ENCODE results near the gene GRHPR.

GRHPR gene

GRCh38 chr9:37381094-37381741, 41.3 kb upstream of the GRHPR start:
- ATAC-seq, result no peak

DNA sequence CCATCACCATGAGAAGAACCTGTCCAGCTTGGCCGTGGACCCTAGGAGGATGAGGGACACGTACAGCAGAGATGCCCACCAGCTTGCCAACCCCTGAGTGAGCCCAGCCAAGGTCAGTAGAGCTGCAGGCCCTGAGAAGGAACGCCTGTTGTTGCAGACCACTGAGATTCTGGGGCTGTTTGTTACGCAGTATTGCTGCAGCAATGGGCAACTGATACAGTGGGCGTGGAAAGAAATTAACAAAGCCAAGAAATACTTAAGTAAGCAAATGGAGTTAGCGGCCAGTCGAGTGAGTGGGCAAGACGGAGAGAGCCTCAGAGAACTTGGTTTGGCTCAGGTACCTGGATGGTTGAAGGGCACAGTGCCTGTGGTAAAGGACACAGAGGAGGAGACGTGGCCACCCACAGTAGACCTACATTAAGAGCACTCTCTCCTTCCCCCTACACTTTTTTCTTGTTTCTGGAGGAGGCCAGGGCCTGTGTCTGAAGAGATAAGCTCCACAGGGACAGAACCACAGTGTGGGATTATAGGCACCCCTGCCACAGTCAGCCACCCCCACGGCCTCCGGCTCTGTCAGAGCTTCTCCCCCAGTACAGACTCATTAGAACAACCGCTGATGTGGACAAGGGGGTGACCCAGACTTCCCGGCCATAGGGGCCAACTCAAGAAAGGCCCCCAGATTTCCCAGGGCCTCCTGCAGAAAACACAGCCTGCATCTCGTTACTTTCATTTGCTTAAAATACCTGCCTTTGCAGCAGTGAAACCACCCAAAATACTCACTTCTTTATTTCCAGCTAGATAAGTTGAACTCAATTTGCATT, 40.1 kb upstream of the GRHPR start:
- TF ChIP-seq, protein P1, sequence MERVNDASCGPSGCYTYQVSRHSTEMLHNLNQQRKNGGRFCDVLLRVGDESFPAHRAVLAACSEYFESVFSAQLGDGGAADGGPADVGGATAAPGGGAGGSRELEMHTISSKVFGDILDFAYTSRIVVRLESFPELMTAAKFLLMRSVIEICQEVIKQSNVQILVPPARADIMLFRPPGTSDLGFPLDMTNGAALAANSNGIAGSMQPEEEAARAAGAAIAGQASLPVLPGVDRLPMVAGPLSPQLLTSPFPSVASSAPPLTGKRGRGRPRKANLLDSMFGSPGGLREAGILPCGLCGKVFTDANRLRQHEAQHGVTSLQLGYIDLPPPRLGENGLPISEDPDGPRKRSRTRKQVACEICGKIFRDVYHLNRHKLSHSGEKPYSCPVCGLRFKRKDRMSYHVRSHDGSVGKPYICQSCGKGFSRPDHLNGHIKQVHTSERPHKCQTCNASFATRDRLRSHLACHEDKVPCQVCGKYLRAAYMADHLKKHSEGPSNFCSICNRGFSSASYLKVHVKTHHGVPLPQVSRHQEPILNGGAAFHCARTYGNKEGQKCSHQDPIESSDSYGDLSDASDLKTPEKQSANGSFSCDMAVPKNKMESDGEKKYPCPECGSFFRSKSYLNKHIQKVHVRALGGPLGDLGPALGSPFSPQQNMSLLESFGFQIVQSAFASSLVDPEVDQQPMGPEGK (CRISPR knock-in tag; IDR thresholded peaks at IDR 0.05; ENCODE audit: borderline replicate concordance), result no peak
- TF ChIP-seq ZNF8 (CRISPR knock-in tag; IDR thresholded peaks at IDR 0.05) (no peak), OSR1 (CRISPR knock-in tag; IDR thresholded peaks at IDR 0.05) (no peak), BACH2 (CRISPR knock-in tag; IDR thresholded peaks at IDR 0.05; ENCODE audit: borderline replicate concordance) (no peak), TCF4 (CRISPR knock-in tag; IDR thresholded peaks at IDR 0.05; ENCODE audit: borderline replicate concordance) (no peak), ZC3H10 (CRISPR knock-in tag; IDR thresholded peaks at IDR 0.05) (no peak), CSDC2 (CRISPR knock-in tag; IDR thresholded peaks at IDR 0.05) (no peak), TSHZ2 (CRISPR knock-in tag; IDR thresholded peaks at IDR 0.05) (no peak), TOX (CRISPR knock-in tag; IDR thresholded peaks at IDR 0.05; ENCODE audit: borderline replicate concordance) (no peak), PPARA (CRISPR knock-in tag; IDR thresholded peaks at IDR 0.05; ENCODE audit: borderline replicate concordance) (no peak), ZNF70 (CRISPR knock-in tag; IDR thresholded peaks at IDR 0.05) (no peak), RARB (CRISPR knock-in tag; IDR thresholded peaks at IDR 0.05) (no peak), ISL1 (CRISPR knock-in tag; IDR thresholded peaks at IDR 0.05) (no peak)
- TF ChIP-seq, protein P2, sequence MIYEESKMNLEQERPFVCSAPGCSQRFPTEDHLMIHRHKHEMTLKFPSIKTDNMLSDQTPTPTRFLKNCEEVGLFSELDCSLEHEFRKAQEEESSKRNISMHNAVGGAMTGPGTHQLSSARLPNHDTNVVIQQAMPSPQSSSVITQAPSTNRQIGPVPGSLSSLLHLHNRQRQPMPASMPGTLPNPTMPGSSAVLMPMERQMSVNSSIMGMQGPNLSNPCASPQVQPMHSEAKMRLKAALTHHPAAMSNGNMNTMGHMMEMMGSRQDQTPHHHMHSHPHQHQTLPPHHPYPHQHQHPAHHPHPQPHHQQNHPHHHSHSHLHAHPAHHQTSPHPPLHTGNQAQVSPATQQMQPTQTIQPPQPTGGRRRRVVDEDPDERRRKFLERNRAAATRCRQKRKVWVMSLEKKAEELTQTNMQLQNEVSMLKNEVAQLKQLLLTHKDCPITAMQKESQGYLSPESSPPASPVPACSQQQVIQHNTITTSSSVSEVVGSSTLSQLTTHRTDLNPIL (CRISPR knock-in tag; IDR thresholded peaks at IDR 0.05; ENCODE audit: low read depth), result no peak
- no peak for ATAC-seq

More at GRCh38 chr9:37381094-37381741, 41.3 kb upstream of the GRHPR start:
- TF ChIP-seq TOX (CRISPR knock-in tag; IDR thresholded peaks at IDR 0.05; ENCODE audit: borderline replicate concordance), result no peak
- TF ChIP-seq, protein P2 (CRISPR knock-in tag; IDR thresholded peaks at IDR 0.05; ENCODE audit: low read depth), result no peak

DNA sequence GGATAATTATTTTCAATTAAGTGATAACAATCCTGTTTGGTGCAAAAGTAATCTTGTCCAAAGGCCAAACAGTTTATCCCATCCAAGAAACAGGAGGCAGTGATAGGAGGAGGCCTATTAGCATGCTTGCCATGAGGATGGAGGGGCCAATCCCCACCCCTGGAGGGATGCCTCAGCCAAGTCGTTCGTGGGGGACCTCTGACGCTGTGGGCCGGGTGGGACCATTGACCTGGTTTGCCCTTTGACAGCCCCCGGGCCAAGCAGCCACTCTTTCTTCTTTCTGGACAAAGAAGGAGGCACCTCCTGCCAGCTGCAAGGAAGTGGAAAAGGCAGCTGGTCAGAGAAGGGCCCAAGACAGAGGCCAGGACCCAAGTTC, 39.5 kb upstream of the GRHPR start:
- ATAC-seq, result no peak
- TF ChIP-seq PPARA (CRISPR knock-in tag; IDR thresholded peaks at IDR 0.05; ENCODE audit: borderline replicate concordance), result no peak
- no peak for TF ChIP-seq TCF4 (CRISPR knock-in tag; IDR thresholded peaks at IDR 0.05; ENCODE audit: borderline replicate concordance)
- TF ChIP-seq GLIS3 (CRISPR knock-in tag; IDR thresholded peaks at IDR 0.05), result no peak
- TF ChIP-seq ESRRG (CRISPR knock-in tag; IDR thresholded peaks at IDR 0.05), result no peak
- no peak for TF ChIP-seq ZNF565 (CRISPR knock-in tag; conservative IDR thresholded peaks at IDR 0.05; ENCODE audit: low read depth)
- TF ChIP-seq SNAI2 (CRISPR knock-in tag; IDR thresholded peaks at IDR 0.05), result no peak
- no peak for TF ChIP-seq ISL1 (CRISPR knock-in tag; IDR thresholded peaks at IDR 0.05)
- TF ChIP-seq, protein P3, sequence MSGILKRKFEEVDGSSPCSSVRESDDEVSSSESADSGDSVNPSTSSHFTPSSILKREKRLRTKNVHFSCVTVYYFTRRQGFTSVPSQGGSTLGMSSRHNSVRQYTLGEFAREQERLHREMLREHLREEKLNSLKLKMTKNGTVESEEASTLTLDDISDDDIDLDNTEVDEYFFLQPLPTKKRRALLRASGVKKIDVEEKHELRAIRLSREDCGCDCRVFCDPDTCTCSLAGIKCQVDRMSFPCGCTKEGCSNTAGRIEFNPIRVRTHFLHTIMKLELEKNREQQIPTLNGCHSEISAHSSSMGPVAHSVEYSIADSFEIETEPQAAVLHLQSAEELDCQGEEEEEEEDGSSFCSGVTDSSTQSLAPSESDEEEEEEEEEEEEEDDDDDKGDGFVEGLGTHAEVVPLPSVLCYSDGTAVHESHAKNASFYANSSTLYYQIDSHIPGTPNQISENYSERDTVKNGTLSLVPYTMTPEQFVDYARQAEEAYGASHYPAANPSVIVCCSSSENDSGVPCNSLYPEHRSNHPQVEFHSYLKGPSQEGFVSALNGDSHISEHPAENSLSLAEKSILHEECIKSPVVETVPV (CRISPR knock-in tag; IDR thresholded peaks at IDR 0.05), result no peak
- TF ChIP-seq, protein P4, sequence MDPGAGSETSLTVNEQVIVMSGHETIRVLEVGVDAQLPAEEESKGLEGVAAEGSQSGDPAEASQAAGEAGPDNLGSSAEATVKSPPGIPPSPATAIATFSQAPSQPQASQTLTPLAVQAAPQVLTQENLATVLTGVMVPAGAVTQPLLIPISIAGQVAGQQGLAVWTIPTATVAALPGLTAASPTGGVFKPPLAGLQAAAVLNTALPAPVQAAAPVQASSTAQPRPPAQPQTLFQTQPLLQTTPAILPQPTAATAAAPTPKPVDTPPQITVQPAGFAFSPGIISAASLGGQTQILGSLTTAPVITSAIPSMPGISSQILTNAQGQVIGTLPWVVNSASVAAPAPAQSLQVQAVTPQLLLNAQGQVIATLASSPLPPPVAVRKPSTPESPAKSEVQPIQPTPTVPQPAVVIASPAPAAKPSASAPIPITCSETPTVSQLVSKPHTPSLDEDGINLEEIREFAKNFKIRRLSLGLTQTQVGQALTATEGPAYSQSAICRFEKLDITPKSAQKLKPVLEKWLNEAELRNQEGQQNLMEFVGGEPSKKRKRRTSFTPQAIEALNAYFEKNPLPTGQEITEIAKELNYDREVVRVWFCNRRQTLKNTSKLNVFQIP (CRISPR knock-in tag; IDR thresholded peaks at IDR 0.05; ENCODE audit: borderline replicate concordance, low read depth), result no peak
- TF ChIP-seq ZFP30 (CRISPR knock-in tag; IDR thresholded peaks at IDR 0.05), result no peak
- TF ChIP-seq ZNF8 (CRISPR knock-in tag; IDR thresholded peaks at IDR 0.05), result no peak
- TF ChIP-seq ZFP3 (CRISPR knock-in tag; IDR thresholded peaks at IDR 0.05), result no peak
- TF ChIP-seq ZNF70 (CRISPR knock-in tag; IDR thresholded peaks at IDR 0.05), result no peak
- no peak for TF ChIP-seq TSHZ2 (CRISPR knock-in tag; IDR thresholded peaks at IDR 0.05)
